ENCODE measurements around the gene INPP1. TPM values are rescaled to one million over a fixed set of nuclear protein-coding genes. Genes with fewer than 3 reads are reported as not detected.

Gene INPP1
- total RNA-seq, 4 donors from 2014 or later = 37.0 to 73.0 (median 48.4) TPM

DNA sequence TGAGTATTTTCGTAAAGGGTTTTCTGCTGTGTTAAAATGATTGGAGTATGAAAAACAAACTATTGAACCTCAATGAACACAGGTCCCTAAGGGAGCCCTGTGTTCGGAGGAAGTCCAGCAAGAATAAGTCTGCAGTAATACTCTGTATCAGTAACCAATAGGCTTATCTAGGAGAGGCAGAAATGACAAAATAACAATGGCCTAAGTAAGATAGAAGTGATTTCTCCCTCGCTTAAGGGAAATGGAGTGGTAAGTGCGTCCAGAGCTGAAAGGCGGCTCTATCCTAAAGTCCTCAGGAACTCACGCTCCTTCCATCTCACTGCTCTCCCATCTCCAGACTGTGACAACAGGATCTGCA is 35.5 kb downstream of the INPP1 start:
- no peak overlapping the region for H3K27ac ChIP-seq
- no peak overlapping the region for H3K4me3 ChIP-seq
- 82 to 92% methylated on average over 5 to 6 of the region's 6 CpGs for WGBS, 2 donors
- H3K36me3 ChIP-seq = no peaks in the 10 kb centered on the region
- H3K27me3 ChIP-seq = no peaks in the 10 kb centered on the region
- intact Hi-C loops (cut with DNase I) = loop anchor here (10.0 kb wide), 1 partner anchor 296 kb away; no protein-coding TSS in a partner anchor
- H3K4me1 ChIP-seq = peaks cover 0 to 4% (median 0%) of the 10 kb centered on the region in 3 donors
- TF ChIP-seq POLR2A (IDR thresholded peaks at IDR 0.05) = no peak
- TF ChIP-seq, protein P1, sequence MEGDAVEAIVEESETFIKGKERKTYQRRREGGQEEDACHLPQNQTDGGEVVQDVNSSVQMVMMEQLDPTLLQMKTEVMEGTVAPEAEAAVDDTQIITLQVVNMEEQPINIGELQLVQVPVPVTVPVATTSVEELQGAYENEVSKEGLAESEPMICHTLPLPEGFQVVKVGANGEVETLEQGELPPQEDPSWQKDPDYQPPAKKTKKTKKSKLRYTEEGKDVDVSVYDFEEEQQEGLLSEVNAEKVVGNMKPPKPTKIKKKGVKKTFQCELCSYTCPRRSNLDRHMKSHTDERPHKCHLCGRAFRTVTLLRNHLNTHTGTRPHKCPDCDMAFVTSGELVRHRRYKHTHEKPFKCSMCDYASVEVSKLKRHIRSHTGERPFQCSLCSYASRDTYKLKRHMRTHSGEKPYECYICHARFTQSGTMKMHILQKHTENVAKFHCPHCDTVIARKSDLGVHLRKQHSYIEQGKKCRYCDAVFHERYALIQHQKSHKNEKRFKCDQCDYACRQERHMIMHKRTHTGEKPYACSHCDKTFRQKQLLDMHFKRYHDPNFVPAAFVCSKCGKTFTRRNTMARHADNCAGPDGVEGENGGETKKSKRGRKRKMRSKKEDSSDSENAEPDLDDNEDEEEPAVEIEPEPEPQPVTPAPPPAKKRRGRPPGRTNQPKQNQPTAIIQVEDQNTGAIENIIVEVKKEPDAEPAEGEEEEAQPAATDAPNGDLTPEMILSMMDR (IDR thresholded peaks at IDR 0.05) = no peak
- no peak for DNase-seq
- no peaks in the 10 kb centered on the region for H3K9me3 ChIP-seq

DNA sequence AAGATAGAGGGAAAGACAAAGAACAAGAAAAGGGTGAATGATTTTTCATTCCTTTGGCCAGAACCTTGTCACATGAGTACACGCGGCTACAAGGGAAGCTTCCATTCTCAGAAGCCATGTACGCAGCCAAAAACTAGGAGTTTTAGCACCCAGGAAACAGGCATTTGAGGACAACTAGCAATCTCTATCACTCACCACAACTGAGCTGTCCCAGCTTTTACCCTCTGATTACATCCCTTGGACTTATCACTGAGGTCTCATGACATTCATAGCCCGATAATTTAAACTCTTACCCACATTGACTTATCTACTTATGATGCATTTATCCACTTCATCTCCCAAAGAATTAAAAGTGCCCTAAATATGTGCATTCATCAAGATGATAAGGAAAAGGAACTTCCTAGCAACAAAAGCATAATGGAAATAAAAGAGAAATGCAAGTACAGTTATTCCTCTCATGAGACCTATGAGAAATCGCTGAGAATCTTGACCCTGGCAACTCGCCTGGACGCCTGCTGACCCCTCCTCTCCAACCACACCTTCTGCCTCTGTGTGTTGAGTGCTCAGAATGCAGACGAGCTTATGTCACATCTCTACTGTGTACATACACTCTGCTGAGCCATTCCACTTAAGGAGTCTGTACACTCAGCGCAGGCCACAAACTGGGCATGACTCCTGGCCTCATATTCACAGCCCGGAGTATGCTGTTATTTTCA is 36.0 kb downstream of the INPP1 start:
- Histone ChIP-seq H3K36me3 (no peaks in the 10 kb centered on the region), H3K27me3 (no peaks in the 10 kb centered on the region), H3K4me1 (peaks cover 0 to 4% (median 0%) of the 10 kb centered on the region in 3 donors), H3K4me3 (no peak overlapping the region), H3K9me3 (no peaks in the 10 kb centered on the region), H3K27ac (no peak overlapping the region)
- 69 to 70% methylated on average over 10 of the region's 10 CpGs for WGBS, 2 donors
- TF ChIP-seq, protein P1 (IDR thresholded peaks at IDR 0.05) = no peak
- no peak for DNase-seq
- intact Hi-C loops (cut with DNase I) = loop anchor here (10.0 kb wide), 1 partner anchor 295 kb away; no protein-coding TSS in a partner anchor

DNA sequence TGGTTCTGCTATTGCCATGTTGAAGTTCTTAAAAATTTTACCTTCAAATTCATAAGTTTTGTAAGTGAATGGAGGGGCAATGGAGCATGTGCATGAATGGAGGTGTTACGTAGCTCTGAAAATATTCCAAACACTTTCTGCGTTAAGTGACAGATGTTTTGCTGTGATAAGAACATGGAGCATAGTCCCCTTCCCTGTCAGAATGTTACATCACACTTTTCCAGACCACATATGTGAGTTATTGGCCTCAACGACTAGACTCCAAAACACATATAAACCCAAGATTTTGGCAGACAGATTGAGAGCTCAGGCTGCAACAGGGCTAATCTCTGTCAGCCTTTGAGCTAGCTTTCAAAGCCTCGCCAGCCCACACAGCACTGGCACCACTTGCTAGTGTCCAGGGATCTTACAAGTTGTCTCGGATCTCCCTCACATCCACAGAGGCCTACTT is 37.6 kb downstream of the INPP1 start:
- no peak for DNase-seq
- 72 to 78% methylated on average over 5 of the region's 5 CpGs for WGBS, 2 donors
- intact Hi-C loops (cut with DNase I) = no loop called here
- H3K4me3 ChIP-seq = no peak overlapping the region
- peaks cover 0 to 4% (median 0%) of the 10 kb centered on the region in 3 donors for H3K4me1 ChIP-seq
- TF ChIP-seq POLR2A (IDR thresholded peaks at IDR 0.05) = no peak
- TF ChIP-seq, protein P1 (IDR thresholded peaks at IDR 0.05) = no peak
- H3K36me3 ChIP-seq = no peaks in the 10 kb centered on the region
- H3K27me3 ChIP-seq = no peaks in the 10 kb centered on the region
- H3K27ac ChIP-seq = no peak overlapping the region
- no peaks in the 10 kb centered on the region for H3K9me3 ChIP-seq

DNA sequence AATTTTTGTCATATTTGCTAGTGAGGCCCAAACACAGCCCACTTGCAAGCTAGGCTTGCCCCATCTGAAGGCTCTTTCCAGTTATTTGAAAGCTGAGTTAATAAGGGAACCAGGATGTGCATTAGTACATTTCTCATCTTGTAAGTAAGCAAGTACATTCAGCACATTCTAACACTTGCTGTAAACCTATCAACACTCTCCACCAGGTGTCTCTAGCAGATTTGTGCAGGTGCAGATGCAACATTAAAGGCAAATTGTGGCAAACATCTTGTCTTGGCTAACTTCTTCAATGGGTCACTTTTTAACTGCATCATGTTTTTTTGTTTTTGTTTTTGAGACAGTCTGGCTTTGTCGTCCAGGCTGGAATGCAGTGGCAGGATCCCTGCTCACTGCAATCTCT is 39.5 kb downstream of the INPP1 start:
- Histone ChIP-seq H3K27ac (no peak overlapping the region), H3K27me3 (no peaks in the 10 kb centered on the region), H3K36me3 (no peaks in the 10 kb centered on the region), H3K4me3 (no peak overlapping the region), H3K4me1 (peaks cover 0 to 4% (median 0%) of the 10 kb centered on the region in 3 donors), H3K9me3 (no peaks in the 10 kb centered on the region)
- intact Hi-C loops (cut with DNase I) = no loop called here
- no peak for DNase-seq
- 20 to 21% methylated on average over 1 of the region's 1 CpG for WGBS, 2 donors
- no peak for TF ChIP-seq POLR2A (IDR thresholded peaks at IDR 0.05)
- TF ChIP-seq, protein P1 (IDR thresholded peaks at IDR 0.05) = peak; percentile 41 to 84 (median 68)

DNA sequence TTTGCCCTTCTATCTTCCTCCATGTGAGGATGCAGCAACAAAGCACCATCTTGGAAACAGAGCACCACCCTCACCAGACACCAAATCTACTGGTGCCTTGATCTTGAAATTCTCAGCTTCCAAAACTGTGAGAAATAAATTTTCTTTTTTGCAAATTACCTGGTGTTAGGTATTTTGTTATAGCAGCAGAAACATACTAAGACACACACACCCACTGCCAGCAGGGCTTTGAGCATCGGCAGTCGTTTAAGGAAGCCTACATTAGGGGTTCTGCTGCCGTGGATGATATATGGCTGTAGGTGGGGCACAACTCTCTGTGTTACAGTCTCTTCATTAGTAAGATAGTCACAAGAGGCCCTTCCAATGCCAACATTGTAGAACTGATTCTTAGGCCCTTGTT is 44.0 kb downstream of the INPP1 start:
- no peak for DNase-seq
- intact Hi-C loops (cut with DNase I) = loop anchor here (5.0 kb wide), 1 partner anchor 130 kb away; no protein-coding TSS in a partner anchor
- Histone ChIP-seq H3K36me3 (no peaks in the 10 kb centered on the region), H3K4me1 (peaks cover 0 to 4% (median 0%) of the 10 kb centered on the region in 3 donors), H3K27ac (no peak overlapping the region), H3K9me3 (no peaks in the 10 kb centered on the region), H3K27me3 (no peaks in the 10 kb centered on the region), H3K4me3 (no peak overlapping the region)
- TF ChIP-seq, protein P1 (IDR thresholded peaks at IDR 0.05) = no peak
- no peak for TF ChIP-seq POLR2A (IDR thresholded peaks at IDR 0.05)
- 87 to 98% methylated on average over 3 of the region's 3 CpGs for WGBS, 2 donors
